GM06990 (cell line): Measurements from ENCODE around the gene STK11.

Experiments
- DNase-seq: peaks from one replicate; pipeline ENCODE4 v3.0.0-alpha.2; 2011; ENCODE audit not compliant: insufficient read length; ENCODE audit errors: extremely low read depth
- H3K27me3 ChIP-seq: replicated peaks from 2 replicates; pipeline ENCODE4 v1.6.0; 2011; ENCODE audit warnings: low read length; ENCODE audit not compliant: control insufficient read depth, insufficient read depth
- H3K36me3 ChIP-seq: 2 replicates; pipeline ENCODE4 v1.5.1; 2011; ENCODE audit warnings: low read length; ENCODE audit not compliant: control insufficient read depth, insufficient read depth
- H3K4me3 ChIP-seq: replicated peaks from 2 replicates; pipeline ENCODE4 v1.5.1; 2011; ENCODE audit warnings: low read depth, mild to moderate bottlenecking, control low read depth, low read length
- TF ChIP-seq, protein P1 (sequence below): IDR thresholded peaks from 2 replicates; pipeline ENCODE4 v1.5.1; 2011; ENCODE audit warnings: low read length, control low read depth, mild to moderate bottlenecking, inconsistent platforms; ENCODE audit not compliant: insufficient read depth, poor library complexity, severe bottlenecking

Gene STK11

DNA sequence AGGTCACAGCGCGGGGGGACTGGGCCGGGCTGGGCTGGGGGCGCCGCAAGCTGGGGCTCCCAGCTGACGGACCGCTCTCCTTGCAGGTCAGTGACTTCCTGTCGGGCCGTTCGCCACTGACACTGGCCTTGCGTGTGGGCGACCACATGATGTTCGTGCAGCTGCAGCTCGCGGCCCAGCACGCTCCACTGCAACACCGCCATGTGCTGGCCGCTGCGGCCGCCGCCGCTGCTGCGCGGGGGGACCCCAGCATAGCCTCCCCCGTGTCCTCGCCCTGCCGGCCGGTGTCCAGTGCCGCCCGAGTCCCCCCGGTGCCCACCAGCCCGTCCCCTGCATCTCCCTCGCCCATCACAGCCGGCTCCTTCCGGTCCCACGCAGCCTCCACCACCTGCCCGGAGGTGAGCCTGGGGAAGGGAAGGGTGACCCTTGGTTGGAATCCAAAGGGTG lies 48.5 kb downstream of the STK11 start:
- Histone ChIP-seq H3K4me3 (no peak overlapping the region), H3K36me3 (peaks cover 36% of the 10 kb centered on the region), H3K27me3 (no peaks in the 10 kb centered on the region)
- TF ChIP-seq, protein P1, sequence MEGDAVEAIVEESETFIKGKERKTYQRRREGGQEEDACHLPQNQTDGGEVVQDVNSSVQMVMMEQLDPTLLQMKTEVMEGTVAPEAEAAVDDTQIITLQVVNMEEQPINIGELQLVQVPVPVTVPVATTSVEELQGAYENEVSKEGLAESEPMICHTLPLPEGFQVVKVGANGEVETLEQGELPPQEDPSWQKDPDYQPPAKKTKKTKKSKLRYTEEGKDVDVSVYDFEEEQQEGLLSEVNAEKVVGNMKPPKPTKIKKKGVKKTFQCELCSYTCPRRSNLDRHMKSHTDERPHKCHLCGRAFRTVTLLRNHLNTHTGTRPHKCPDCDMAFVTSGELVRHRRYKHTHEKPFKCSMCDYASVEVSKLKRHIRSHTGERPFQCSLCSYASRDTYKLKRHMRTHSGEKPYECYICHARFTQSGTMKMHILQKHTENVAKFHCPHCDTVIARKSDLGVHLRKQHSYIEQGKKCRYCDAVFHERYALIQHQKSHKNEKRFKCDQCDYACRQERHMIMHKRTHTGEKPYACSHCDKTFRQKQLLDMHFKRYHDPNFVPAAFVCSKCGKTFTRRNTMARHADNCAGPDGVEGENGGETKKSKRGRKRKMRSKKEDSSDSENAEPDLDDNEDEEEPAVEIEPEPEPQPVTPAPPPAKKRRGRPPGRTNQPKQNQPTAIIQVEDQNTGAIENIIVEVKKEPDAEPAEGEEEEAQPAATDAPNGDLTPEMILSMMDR, result no peak
- DNase-seq, result no peak

DNA sequence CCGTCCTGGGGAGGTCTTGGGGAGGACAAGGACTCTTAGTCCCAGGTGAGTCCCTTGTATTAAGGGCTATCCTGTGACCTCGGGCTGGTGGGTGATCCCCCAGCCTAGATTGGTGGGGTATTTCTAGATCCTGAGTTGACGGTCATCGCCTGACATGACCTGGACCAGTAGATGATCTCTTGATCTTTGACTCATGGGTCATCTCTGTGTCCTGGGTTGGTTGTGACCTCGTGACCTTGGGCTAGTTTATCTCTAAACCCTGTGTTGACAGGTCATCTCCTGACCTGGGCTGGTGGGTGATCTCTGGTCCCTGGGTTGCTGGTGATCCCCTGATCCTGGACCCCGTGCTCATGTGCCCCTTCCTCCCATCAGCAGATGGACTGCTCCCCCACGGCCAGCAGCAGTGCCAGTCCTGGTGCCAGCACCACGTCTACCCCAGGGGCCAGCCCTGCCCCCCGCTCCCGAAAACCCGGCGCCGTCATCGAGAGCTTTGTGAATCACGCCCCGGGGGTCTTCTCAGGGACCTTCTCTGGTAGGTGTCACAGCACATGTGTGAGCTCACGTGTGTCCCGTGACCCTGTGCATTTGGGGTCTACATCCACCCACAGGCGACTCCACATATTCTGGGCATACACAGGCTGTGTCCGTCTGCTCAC lies 49.1 kb downstream of the STK11 start:
- Histone ChIP-seq H3K27me3 (no peaks in the 10 kb centered on the region), H3K4me3 (no peak overlapping the region), H3K36me3 (peaks cover 36% of the 10 kb centered on the region)
- no peak for DNase-seq
- TF ChIP-seq, protein P1, result no peak

DNA sequence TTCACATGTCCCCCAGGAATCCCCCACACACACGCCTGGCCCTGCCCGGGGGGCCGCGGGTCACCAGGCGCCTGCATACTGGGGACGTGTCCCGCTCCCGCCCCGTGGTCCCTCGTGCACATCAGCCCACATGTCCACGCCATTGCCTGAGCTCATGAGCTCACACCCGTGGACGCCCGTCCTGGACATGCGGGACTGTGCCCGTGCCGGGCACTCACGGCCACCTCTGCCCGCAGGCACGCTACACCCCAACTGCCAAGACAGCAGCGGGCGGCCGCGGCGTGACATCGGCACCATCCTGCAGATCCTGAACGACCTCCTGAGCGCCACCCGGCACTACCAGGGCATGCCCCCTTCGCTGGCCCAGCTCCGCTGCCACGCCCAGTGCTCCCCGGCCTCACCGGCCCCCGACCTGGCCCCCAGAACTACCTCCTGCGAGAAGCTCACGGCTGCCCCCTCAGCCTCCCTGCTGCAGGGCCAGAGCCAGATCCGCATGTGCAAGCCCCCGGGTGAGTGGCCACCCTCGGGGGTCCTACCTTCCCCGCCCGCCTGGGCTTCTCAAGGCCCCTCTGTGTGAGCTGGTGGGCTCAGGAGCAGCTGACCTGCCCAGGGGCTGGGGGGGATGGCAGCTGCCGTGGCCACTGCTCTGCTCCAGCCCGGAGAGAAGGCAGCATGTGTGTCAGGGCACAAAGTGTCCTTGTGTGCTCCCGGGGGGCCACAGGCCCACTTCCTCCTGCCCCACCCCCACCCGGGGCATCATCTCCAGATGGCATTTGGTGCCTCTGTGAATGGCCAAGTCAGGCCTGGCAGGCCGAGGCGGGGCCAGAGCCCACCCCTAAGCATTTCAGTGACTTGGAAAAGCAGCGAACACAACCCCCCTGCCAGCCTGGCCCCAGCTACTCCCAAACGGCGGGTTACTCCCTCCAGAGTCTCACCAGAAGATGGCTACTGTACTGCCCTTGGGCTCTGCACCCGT lies 49.9 kb downstream of the STK11 start:
- TF ChIP-seq, protein P1, result no peak
- no peaks in the 10 kb centered on the region for H3K27me3 ChIP-seq
- H3K4me3 ChIP-seq, result no peak overlapping the region
- peaks cover 36% of the 10 kb centered on the region for H3K36me3 ChIP-seq
- no peak for DNase-seq

DNA sequence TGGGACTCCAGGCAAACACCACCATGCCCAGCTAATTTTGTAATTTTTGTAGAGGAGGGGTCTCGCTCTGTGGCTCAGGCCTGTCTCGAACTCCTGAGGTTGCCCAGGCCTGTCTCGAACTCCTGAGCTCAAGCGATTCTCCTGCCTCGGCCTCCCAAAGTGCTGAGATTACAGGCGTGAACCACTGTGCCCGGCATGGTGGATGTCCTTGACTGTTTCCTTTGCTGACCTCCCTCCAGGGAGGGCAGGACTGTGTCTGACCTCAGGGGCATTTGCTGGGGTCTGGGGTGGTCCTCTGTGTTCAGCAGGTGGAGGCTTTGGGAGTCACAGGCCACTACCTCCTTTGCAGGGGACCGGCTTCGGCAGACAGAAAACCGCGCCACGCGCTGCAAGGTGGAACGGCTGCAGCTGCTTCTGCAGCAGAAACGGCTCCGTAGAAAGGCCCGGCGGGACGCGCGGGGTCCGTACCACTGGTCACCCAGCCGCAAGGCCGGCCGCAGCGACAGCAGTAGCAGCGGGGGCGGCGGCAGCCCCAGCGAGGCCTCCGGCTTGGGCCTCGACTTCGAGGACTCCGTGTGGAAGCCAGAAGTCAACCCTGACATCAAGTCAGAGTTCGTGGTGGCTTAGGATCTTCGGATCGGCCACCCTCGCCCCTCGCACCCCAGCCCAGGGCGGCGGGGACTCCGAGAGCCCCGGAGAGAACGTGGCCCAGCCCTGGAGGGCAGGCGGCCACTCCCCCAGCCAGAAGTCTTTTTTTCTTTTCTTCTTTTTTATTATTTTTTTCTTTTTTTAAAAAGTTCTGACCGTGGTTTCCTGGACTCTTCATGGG lies 51.3 kb downstream of the STK11 start:
- H3K4me3 ChIP-seq, result no peak overlapping the region
- TF ChIP-seq, protein P1, result no peak

DNA sequence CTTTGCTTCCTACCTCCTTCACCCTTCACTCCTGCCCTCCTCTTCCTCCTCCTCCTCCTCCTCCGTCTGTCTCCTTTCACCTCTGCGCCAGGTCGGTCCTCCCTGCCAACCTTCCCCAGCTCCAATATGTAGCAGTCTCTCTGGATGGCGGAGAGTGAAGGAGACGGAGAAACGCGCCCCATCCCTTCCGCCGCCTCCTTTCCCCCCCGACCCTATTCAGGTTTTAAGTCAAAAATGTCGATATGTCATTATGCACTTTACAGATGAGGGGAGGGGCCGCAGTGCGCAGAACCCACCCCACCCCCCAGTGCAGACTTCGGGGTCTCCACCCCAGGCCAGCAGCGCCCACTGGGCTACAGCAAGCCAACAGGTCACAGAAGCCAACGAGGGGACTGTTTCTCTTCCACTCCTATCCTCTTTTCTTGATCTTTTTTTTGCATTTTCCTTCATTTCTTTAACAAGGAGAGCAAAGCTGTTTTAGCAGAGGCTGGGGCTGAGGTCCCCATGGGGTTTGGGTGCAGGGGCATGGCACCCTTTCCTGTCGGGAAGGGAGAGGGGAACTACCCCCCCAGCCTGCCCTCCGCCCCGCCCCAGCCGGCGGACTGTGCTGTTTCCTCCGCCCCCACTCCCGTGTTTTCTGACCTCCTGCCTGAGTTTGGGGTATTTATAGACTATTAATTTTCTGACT lies 52.0 kb downstream of the STK11 start:
- no peak overlapping the region for H3K4me3 ChIP-seq
- TF ChIP-seq, protein P1, result no peak
- peaks cover 30% of the 10 kb centered on the region for H3K36me3 ChIP-seq
- H3K27me3 ChIP-seq, result no peaks in the 10 kb centered on the region
- no peak for DNase-seq

More for the DNA sequence above, 51.3 kb downstream of the STK11 start:
- DNase-seq, result no peak
- no peaks in the 10 kb centered on the region for H3K27me3 ChIP-seq
- peaks cover 31% of the 10 kb centered on the region for H3K36me3 ChIP-seq
